Mesothelial cell of epicardium (in vitro differentiated cells): ENCODE data around the gene CAB39. TPM values are rescaled to one million over a fixed set of nuclear protein-coding genes. Genes with fewer than 3 reads are reported as not detected.

ENCODE experiments used
- DNase-seq, 2 experiments: peaks; one replicate each; pipeline ENCODE4 v3.0.0; 2021; ENCODE audit warnings: low spot score in 2 of 2; ENCODE audit not compliant: unreplicated experiment in 2 of 2
- H3K27ac Mint-ChIP-seq: 2 replicates; pipeline ENCODE4 v1.8.0; 2021; ENCODE audit warnings: mixed read lengths
- H3K27me3 Mint-ChIP-seq: 2 replicates; pipeline ENCODE4 v1.8.0; 2021; ENCODE audit warnings: low read depth, mixed read lengths
- H3K36me3 Mint-ChIP-seq: 2 replicates; pipeline ENCODE4 v1.8.0; 2021; ENCODE audit warnings: mixed read lengths
- H3K4me1 Mint-ChIP-seq: 2 replicates; pipeline ENCODE4 v1.8.0; 2021; ENCODE audit warnings: mixed read lengths
- H3K4me3 Mint-ChIP-seq: 2 replicates; pipeline ENCODE4 v1.8.0; 2021; ENCODE audit warnings: mild to moderate bottlenecking, moderate library complexity, mixed read lengths
- H3K9me3 Mint-ChIP-seq: 2 replicates; pipeline ENCODE4 v1.8.0; 2021; ENCODE audit warnings: mixed read lengths
- total RNA-seq: library from RNA; stranded (reverse); gene quantifications from 3 replicates; pipeline ENCODE4 v1.2.1, GENCODE V29; 2021
- TF ChIP-seq, protein P1 (sequence below): fragments of 200-600 bp; sonication (generic); IDR thresholded peaks from one replicate; pipeline ENCODE4 v1.5.0; 2021; ENCODE audit warnings: antibody characterized with exemption; ENCODE audit not compliant: unreplicated experiment

The CAB39 gene
- total RNA-seq, 1 donor from 2014 or later: 41.7 TPM

GRCh38 chr2:230678018-230678417, 34.6 kb upstream of the CAB39 start:
- DNase-seq: no peak
- no peaks in the 10 kb centered on the region for H3K27me3 Mint-ChIP-seq
- no peak overlapping the region for H3K27ac Mint-ChIP-seq
- no peak overlapping the region for H3K4me3 Mint-ChIP-seq
- TF ChIP-seq, protein P1, sequence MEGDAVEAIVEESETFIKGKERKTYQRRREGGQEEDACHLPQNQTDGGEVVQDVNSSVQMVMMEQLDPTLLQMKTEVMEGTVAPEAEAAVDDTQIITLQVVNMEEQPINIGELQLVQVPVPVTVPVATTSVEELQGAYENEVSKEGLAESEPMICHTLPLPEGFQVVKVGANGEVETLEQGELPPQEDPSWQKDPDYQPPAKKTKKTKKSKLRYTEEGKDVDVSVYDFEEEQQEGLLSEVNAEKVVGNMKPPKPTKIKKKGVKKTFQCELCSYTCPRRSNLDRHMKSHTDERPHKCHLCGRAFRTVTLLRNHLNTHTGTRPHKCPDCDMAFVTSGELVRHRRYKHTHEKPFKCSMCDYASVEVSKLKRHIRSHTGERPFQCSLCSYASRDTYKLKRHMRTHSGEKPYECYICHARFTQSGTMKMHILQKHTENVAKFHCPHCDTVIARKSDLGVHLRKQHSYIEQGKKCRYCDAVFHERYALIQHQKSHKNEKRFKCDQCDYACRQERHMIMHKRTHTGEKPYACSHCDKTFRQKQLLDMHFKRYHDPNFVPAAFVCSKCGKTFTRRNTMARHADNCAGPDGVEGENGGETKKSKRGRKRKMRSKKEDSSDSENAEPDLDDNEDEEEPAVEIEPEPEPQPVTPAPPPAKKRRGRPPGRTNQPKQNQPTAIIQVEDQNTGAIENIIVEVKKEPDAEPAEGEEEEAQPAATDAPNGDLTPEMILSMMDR: no peak
- H3K9me3 Mint-ChIP-seq: no peaks in the 10 kb centered on the region
- H3K36me3 Mint-ChIP-seq: no peaks in the 10 kb centered on the region
- H3K4me1 Mint-ChIP-seq: no peaks in the 10 kb centered on the region

- H3K4me1 Mint-ChIP-seq: no peaks in the 10 kb centered on the region
- H3K36me3 Mint-ChIP-seq: no peaks in the 10 kb centered on the region
- no peaks in the 10 kb centered on the region for H3K9me3 Mint-ChIP-seq
- DNase-seq: no peak
- H3K27me3 Mint-ChIP-seq: no peaks in the 10 kb centered on the region
- no peak overlapping the region for H3K27ac Mint-ChIP-seq
- TF ChIP-seq, protein P1: no peak
- no peak overlapping the region for H3K4me3 Mint-ChIP-seq
These were observed 34.2 kb upstream of the CAB39 start for GRCh38 chr2:230678451-230678850.

GRCh38 chr2:230680463-230681170, 32.0 kb upstream of the CAB39 start:
- no peaks in the 10 kb centered on the region for H3K9me3 Mint-ChIP-seq

GRCh38 chr2:230681171-230681545, 31.5 kb upstream of the CAB39 start:
- H3K36me3 Mint-ChIP-seq: no peaks in the 10 kb centered on the region
- no peaks in the 10 kb centered on the region for H3K9me3 Mint-ChIP-seq
- no peaks in the 10 kb centered on the region for H3K27me3 Mint-ChIP-seq
- TF ChIP-seq, protein P1: no peak
- H3K27ac Mint-ChIP-seq: no peak overlapping the region
- peaks cover 11% of the 10 kb centered on the region for H3K4me1 Mint-ChIP-seq
- no peak overlapping the region for H3K4me3 Mint-ChIP-seq
- no peak for DNase-seq

More at GRCh38 chr2:230680463-230681170, 32.0 kb upstream of the CAB39 start:
- DNase-seq: no peak
- Mint-ChIP-seq H3K27ac (no peak overlapping the region), H3K4me1 (peaks cover 10% of the 10 kb centered on the region), H3K36me3 (no peaks in the 10 kb centered on the region), H3K27me3 (no peaks in the 10 kb centered on the region), H3K4me3 (no peak overlapping the region)
- TF ChIP-seq, protein P1: no peak

GRCh38 chr2:230682546-230682945, 30.1 kb upstream of the CAB39 start:
- H3K9me3 Mint-ChIP-seq: no peaks in the 10 kb centered on the region
- H3K4me3 Mint-ChIP-seq: no peak overlapping the region
- TF ChIP-seq, protein P1: no peak
- no peak for DNase-seq
- no peaks in the 10 kb centered on the region for H3K27me3 Mint-ChIP-seq
- H3K4me1 Mint-ChIP-seq: peaks cover 16% of the 10 kb centered on the region
- no peak overlapping the region for H3K27ac Mint-ChIP-seq
- no peaks in the 10 kb centered on the region for H3K36me3 Mint-ChIP-seq
